NOMO-1 treated with DMSO at 0.1 percent for 48 hours (cell line): Measurements from ENCODE around the gene COL5A1.

ENCODE experiments used
- DNase-seq: peaks from one replicate; lab custom pipeline; 2025; ENCODE audit not compliant: unreplicated experiment; lab: John Stamatoyannopoulos, UW

COL5A1 gene

DNA sequence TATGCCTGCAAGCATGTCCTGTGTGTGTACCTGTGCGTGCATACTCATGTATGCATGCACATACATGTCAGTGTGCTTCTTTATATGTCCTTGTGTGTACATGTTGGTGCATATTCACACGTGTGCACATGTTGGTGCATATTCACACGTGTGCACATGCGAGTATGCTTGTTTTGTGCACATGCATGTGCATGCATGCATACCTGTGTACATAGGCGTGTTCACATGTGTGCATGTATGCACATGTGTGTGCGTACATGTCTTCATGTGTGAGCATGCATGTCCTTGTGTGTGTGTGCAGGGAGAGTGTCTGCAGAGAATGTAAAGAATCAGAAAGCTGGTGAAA, 166.8 kb downstream of the COL5A1 start:
- DNase-seq: no peak

- DNase-seq: no peak
Observed at GRCh38 chr9:134809292-134809691, 167.7 kb downstream of the COL5A1 start.

- no peak for DNase-seq
Observed at GRCh38 chr9:134809826-134810225, 168.2 kb downstream of the COL5A1 start.

DNA sequence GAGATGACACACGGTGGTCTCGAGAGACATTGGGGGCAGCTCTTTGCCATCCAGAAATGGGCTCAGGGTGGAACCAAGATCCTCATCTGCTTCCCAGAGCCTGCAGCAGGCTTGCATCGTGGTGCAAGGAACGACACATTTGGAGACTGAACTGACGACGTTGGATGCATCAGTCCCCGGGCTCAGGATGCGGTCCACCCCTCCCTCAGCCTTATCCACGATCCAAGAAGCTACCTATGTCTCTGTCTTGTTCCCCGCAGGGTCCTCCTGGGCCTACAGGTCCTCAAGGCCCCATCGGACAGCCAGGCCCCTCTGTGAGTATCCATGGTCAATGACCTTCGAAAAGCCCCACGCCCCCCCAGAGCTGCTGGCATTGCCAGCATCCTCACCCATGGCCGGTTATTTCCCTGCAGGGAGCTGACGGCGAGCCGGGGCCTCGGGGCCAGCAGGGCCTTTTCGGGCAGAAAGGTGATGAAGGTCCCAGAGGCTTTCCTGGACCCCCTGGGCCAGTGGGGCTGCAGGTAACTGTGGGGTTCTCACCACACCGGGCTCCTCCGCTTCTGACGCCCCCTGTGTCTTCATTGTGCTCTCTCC, 169.6 kb downstream of the COL5A1 start:
- no peak for DNase-seq

GRCh38 chr9:134811673-134812342, 170.2 kb downstream of the COL5A1 start:
- no peak for DNase-seq

DNA sequence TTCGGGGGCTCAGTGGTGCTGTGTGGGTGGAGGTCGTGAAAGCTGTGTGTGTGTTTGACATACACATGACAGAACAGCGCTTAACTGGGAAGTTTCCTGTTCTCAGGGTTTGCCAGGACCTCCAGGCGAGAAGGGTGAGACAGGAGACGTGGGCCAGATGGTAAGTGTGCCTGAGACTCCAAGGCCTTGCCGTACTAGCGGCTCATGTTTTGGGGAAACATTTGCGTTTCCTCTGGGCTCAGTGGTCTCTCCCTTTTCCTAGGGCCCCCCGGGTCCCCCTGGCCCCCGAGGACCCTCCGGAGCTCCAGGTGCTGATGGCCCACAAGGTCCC, 170.7 kb downstream of the COL5A1 start:
- no peak for DNase-seq

DNA sequence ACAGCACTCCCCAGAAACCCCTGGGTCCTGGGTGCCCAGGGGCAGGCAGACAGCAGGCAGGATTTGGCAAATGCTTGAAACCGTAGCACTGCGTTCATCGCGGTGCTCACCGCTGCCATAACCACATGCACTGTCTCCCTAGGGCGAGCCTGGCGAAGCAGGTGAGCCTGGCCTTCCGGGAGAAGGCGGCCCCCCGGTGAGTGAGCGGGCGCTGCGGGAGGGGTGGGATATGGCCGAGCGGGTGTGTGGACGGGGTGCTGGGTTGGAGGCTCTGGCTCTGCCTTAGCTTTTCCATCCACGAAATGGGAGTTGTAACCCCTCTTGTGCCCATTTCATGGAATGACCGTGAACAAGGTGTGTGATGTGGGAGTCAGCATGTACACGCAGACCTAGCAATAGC, 172.2 kb downstream of the COL5A1 start:
- DNase-seq: no peak

GRCh38 chr9:134814598-134815215, 173.1 kb downstream of the COL5A1 start:
- DNase-seq: no peak

DNA sequence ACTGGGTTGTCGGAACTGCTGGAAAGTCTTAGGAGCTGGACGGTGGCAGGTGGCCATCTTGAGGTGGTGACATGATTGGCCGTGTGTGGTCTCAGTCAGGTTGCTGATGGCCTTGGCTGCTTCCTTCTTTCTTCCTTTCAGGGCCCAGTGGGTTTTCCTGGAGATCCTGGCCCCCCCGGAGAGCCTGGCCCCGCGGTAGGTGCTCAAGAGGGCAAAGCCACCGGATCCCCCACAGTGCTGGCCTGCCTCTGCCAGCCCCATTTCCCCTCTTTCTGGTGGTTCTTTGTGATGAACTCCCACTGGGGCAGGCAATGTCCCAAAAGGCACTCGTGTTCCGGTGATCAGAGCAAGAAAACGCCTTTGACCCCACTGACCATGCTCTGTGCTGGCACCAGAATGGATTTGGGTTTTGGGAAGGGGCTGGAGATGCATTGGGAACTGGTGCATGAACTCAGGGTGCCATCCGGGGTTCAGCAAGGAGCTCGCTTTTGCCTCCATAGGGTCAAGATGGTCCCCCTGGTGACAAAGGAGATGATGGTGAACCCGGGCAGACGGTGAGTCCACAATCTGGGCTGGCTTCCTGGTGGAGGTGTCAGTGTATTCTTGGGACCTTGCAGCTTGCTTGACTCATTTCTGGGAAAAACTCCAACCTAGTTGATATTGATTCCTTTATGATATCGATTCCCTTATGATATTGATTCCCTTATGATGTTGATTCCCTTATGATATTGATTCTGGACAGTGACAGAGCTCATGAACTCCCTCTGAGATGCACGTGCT, 174.0 kb downstream of the COL5A1 start:
- no peak for DNase-seq

- DNase-seq: no peak
Observed at GRCh38 chr9:134816264-134816663, 174.7 kb downstream of the COL5A1 start.

GRCh38 chr9:134818000-134818568, 176.5 kb downstream of the COL5A1 start:
- DNase-seq: no peak

GRCh38 chr9:134818591-134818990, 177.0 kb downstream of the COL5A1 start:
- no peak for DNase-seq

DNA sequence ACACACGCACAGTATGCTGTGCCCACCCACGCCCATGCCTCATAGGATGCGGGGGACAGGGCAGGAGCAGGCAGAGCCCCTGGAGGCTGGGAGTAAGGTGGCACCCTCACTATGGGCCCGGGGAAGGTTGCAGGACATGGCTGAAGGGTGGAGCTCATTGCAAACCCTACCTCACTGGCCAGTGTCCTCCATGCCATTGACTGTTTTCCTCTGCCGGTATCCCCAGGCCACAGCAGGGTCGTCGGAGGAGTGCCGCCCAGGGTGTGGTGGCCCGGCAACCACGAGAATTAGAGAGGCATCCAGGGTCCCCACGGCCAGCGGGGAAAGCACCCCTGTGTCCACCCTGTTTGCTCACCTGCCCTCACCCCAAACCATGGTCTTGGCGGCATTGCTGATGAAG, 179.3 kb downstream of the COL5A1 start:
- no peak for DNase-seq

DNA sequence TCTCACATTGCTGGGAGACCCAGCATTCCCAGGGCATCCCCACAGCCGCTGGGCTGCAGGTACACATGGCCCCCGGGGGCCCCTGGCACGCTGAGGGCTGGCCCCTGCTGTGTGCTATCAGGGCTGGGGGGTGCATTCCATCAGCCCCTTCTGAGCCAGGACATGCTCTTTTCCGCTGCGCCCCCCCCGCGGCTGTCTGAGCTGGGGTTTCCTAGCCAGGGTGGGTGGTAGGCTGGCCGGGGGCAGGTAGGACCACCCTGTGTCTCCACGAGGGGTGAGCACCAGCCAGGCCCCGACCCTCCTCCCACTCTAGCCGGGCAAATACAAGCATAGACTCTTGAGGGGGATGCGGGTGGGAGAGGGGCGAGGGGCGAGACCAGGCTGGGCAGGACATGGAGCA, 180.9 kb downstream of the COL5A1 start:
- DNase-seq: no peak

DNA sequence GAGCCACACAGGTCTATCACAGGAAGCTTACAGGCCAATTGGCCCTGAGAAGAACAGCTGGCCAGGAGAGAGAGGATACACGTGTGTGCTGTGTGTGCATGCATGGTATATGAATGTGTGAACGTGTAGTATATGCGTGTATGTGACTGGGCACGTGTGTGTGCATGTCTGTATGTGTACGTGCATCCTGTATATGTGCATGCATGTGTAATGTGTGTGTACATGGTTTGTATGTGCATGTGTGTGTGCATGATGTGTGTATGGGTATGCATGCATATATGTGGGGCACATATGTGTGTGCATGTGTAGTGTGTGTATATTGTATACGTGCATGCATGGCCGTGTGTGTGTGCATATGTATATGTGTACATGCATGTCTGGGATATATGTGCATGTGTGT, 182.0 kb downstream of the COL5A1 start:
- no peak for DNase-seq

GRCh38 chr9:134824583-134824982, 183.0 kb downstream of the COL5A1 start:
- DNase-seq: no peak

DNA sequence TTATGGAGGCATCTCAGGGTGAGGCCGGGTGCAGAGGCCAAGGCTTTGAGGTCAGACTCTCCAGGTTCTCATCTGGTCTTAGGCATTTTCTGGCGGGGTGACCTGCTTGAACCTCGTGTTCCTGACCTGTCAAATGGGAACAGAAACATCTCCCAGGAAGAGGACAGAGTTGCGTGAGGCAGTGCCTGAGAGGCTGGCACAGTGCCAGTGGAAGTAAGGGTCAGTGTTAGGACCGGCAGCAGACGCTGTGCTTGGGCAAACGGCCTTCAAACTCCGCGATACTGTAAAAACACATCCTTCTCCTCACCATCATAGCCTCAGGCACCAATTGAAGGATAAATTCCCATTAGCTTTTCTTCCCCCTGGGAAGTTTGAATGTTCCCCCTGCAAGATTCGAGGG, 183.4 kb downstream of the COL5A1 start:
- DNase-seq: no peak

DNA sequence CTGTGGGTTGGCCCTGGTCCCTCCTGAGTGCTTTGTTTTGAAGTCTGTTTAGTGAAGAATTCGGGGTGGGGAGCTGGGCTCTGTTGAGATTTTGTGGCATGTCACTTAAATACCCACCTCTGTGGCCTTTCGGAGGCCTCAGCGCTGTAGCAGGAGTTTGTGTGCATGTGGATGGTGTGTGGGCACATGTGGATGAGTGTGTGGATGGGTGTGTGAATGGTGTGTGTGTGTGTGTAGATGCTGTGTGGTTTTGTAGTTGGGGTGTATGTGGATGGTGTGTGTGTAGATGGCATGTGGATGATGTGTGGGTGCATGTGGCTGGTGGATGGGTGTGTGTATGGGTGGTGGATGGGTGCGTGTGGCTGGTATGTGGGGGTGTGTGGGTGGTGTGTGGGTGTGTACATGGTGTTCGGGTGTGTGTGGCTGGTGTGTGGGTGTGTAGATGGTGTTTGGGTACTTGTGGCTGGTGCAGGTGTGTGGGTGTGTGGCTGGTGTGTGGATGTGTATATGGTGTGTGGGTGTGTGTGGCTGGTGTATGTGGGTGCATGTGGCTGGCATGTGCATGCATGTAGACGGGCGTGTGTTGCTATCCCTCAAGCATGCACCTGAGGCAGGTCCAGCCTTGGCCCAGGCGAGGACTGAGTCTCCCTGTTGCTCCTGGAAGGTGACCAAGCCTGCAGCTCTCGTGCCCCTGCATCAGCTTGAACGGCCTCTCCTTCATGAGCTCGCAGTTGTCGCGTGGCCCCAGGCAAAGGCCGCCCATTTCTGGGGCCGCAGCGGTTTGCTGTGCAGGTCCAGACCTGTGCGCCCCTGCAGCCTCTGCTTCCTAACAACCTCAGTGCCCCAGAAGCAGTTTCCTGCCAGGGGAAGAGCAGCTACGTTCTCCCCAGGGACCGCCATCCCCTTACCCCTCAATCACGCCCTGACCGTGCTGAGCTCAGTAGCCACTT, 185.0 kb downstream of the COL5A1 start:
- DNase-seq: no peak

DNA sequence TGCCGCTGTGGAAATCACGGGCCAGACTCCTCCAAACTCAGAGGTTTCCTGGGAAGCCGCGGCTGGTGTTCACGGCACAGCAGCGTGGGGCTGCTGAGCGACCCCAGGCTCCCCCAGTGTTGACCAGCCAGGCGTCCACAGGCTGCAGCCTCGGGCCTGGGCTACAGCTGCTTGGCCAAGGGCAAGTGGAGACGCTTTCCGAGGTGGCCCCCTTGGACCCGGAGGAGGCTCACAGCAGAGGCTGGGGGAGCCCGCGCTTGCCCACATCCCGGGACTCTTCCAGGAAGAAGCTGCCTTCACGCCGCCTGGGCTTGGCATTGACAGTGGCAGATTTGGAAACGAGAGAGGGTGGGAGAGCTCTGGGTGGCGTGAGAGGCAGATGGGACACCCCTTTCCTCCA, 186.0 kb downstream of the COL5A1 start:
- no peak for DNase-seq

DNA sequence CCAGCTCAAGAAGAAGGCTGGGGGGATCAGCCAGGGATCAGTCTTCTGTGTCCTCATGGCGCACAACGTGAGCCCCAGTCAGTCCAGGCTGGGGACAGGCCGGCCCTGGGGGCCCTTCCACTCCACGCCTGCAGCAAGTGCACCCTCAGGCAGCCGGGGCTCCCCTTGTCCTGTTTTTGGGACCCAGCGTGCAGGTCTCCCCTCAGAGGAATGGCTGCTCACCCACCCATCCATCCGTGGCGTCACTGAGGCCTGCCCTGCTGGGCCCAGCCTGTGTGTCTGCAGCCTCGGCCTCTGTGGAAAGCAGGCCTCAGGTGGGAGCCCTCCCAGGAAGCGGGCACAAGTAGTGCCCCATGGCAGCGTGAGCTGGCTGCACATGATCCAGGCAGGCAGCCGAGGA, 186.4 kb downstream of the COL5A1 start:
- DNase-seq: no peak

GRCh38 chr9:134828892-134829291, 187.3 kb downstream of the COL5A1 start:
- DNase-seq: no peak
